CD4-positive, alpha-beta memory T cell (primary cell): ENCODE measurements around the gene TRIM8. TPM values are rescaled to one million over a fixed set of nuclear protein-coding genes. Genes with fewer than 3 reads are reported as not detected.
A peak's percentile ranks its signal among the peaks of the same experiment; 100 is the strongest.

ENCODE experiments used
- CTCF ChIA-PET: fragments of 350-600 bp; sonication (Branson Sonifier 250); formaldehyde crosslinking; loops from one replicate; lab custom pipeline; 2021; ENCODE audit warnings: inconsistent platforms; ENCODE audit not compliant: partially characterized antibody; lab: Charles Lee
- POLR2A ChIA-PET: fragments of 350-600 bp; sonication (Branson Sonifier 250); formaldehyde crosslinking; loops from one replicate; lab custom pipeline; 2021; ENCODE audit not compliant: partially characterized antibody; lab: Charles Lee
- DNase-seq, 5 donors: peaks; one replicate each; pipeline versions ENCODE4 v3.0.0 to v3.0.0-alpha.2; 2020 to 2022; ENCODE audit warnings: mixed read lengths in 1 of 5
- H3K27ac ChIP-seq: one replicate; pipeline ENCODE4 v1.7.0; 2013; ENCODE audit warnings: low read depth, low read length
- H3K27me3 ChIP-seq: 2 replicates; pipeline ENCODE4 v1.7.0; 2013; ENCODE audit warnings: mild to moderate bottlenecking, low read length, moderate library complexity; ENCODE audit not compliant: insufficient read depth
- H3K36me3 ChIP-seq: 2 replicates; pipeline ENCODE4 v1.7.0; 2013; ENCODE audit warnings: mild to moderate bottlenecking, low read length, moderate library complexity; ENCODE audit not compliant: insufficient read depth
- H3K4me1 ChIP-seq: 2 replicates; pipeline ENCODE4 v1.7.0; 2013; ENCODE audit warnings: mild to moderate bottlenecking, low read length, moderate library complexity; ENCODE audit not compliant: insufficient read depth
- H3K4me3 ChIP-seq, 2 donors: one replicate each; pipeline ENCODE4 v1.7.0; 2013; ENCODE audit warnings: low read length in 2 of 2, mild to moderate bottlenecking in 1 of 2
- H3K9me3 ChIP-seq, 2 donors: one replicate each; pipeline ENCODE4 v1.7.0; 2013; ENCODE audit warnings: low read length in 2 of 2, control low read depth in 1 of 2; ENCODE audit not compliant: control insufficient read depth in 1 of 2
- H3K27ac Mint-ChIP-seq, 7 donors: one replicate each; pipeline ENCODE4 v1.8.0; 2020 to 2021; ENCODE audit warnings: mixed read lengths in 7 of 7, mild to moderate bottlenecking in 6 of 7, inconsistent platforms in 3 of 7, moderate library complexity in 3 of 7
- H3K27me3 Mint-ChIP-seq, 2 donors: one replicate each; pipeline ENCODE4 v1.8.0; 2020 to 2021; ENCODE audit warnings: mixed read lengths in 2 of 2
- H3K36me3 Mint-ChIP-seq, 2 donors: one replicate each; pipeline ENCODE4 v1.8.0; 2020 to 2021; ENCODE audit warnings: mixed read lengths in 2 of 2, inconsistent platforms in 1 of 2, mild to moderate bottlenecking in 1 of 2
- H3K4me1 Mint-ChIP-seq, 4 donors: one replicate each; pipeline ENCODE4 v1.8.0; 2020 to 2021; ENCODE audit warnings: mixed read lengths in 4 of 4, mild to moderate bottlenecking in 1 of 4
- H3K4me3 Mint-ChIP-seq, 8 donors: one replicate each; pipeline ENCODE4 v1.8.0; 2020 to 2021; ENCODE audit warnings: mixed read lengths in 8 of 8, mild to moderate bottlenecking in 7 of 8, moderate library complexity in 6 of 8, inconsistent platforms in 3 of 8
- H3K9me3 Mint-ChIP-seq, 8 donors: one replicate each; pipeline ENCODE4 v1.8.0; 2020 to 2021; ENCODE audit warnings: mixed read lengths in 8 of 8, mild to moderate bottlenecking in 5 of 8, inconsistent platforms in 3 of 8, moderate library complexity in 1 of 8
- intact Hi-C: fragments of 100-400 bp; cut with micrococcal nuclease; formaldehyde crosslinking; loops from one replicate; pipeline ENCODE4 v1.15.1; 2023
- polyA plus RNA-seq, 2 donors: library from polyadenylated mRNA; unstranded; fragments of 300-500 nt; fragmentation: Illumina TruSeq; gene quantifications; one replicate each; pipeline ENCODE4 v1.2.3, GENCODE V29; 2021
- total RNA-seq, 2 experiments: library from RNA; stranded (reverse); gene quantifications; one replicate each; pipeline ENCODE4 v1.2.3, GENCODE V29; 2021

Gene TRIM8
- total and polyA plus RNA-seq, 4 experiments from 2014 or later = 33.0 to 71.6 (median 62.4) TPM

DNA sequence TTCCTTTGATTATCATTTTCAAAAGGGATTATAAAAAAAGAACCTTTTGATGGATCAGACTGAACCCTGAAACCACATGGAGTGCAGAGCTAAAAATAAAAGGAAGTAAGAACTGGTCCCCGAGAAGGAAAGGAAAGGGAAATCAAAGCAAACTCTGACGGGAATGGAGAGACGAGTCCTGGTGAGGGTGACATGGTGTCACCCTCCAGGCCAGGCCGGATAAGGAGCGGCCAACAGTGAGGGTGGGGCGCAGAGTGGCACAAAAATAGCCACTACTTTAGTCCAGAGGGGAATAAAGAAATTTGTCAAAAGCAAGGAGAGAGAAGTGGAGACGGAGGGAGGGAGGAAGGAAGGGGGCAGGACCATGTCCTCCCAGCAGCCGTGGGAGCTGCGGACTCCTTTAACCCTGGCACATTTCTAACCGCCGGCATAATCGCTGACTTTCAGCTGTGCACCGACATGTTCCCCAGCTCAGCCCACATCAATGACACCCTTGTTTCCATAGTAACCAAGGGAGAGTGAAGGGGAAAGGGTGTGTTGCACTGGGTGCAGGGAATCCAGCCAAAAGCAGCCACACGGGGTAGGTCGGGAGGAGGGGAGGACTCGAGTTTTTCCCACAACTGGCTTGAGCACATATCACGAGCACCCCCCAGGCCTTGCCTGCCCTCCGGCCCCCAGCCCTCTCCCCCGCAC lies 29.7 kb downstream of the TRIM8 start:
- peak; percentile 87 to 92 (median 88) for DNase-seq
- H3K27ac ChIP-seq = peak overlapping the region; percentile 57
- no peaks in the 10 kb centered on the region for H3K9me3 ChIP-seq
- peaks cover 60% of the 10 kb centered on the region for H3K4me1 ChIP-seq
- H3K27me3 ChIP-seq = no peaks in the 10 kb centered on the region
- CTCF ChIA-PET = interaction anchor here (1.2 to 4.2 kb wide), 9 partner anchors 9 to 171 kb away, joined by 3 to 44 read pairs (median 5); partner anchors contain the start of genes ACTR1A, ARL3, SFXN2 and TRIM8
- no peaks in the 10 kb centered on the region for H3K27me3 Mint-ChIP-seq
- peaks cover 0 to 2% (median 0%) of the 10 kb centered on the region in 8 donors for H3K9me3 Mint-ChIP-seq
- H3K4me3 Mint-ChIP-seq = peak overlapping the region; percentile 76 to 93 (median 82)
- POLR2A ChIA-PET = interaction anchor here (0.8 to 13.6 kb wide), 8 partner anchors 20 to 171 kb away, joined by 3 to 431 read pairs (median 4); partner anchors contain the start of genes ACTR1A, ARL3, SFXN2 and TRIM8
- no peaks in the 10 kb centered on the region for H3K36me3 Mint-ChIP-seq
- H3K27ac Mint-ChIP-seq = peak overlapping the region; percentile 86 to 98 (median 94)
- peaks cover 28 to 73% (median 46%) of the 10 kb centered on the region in 4 donors for H3K4me1 Mint-ChIP-seq
- H3K4me3 ChIP-seq = peak overlapping the region; percentile 49 to 52
- H3K36me3 ChIP-seq = no peaks in the 10 kb centered on the region
- intact Hi-C loops = loop anchor here (1.0 kb wide), 5 partner anchors 13 to 171 kb away; partner anchors contain the start of genes ARL3, SFXN2 and SUFU

GRCh38 chr10:102674566-102674965 lies 30.3 kb downstream of the TRIM8 start:
- Histone ChIP-seq H3K4me3 (peak overlapping the region; percentile 49 to 52), H3K4me1 (peaks cover 54% of the 10 kb centered on the region), H3K36me3 (no peaks in the 10 kb centered on the region), H3K9me3 (no peaks in the 10 kb centered on the region), H3K27ac (peak overlapping the region; percentile 57), H3K27me3 (no peaks in the 10 kb centered on the region)
- peaks cover 0 to 2% (median 0%) of the 10 kb centered on the region in 8 donors for H3K9me3 Mint-ChIP-seq
- H3K4me3 Mint-ChIP-seq = peak overlapping the region; percentile 76 to 93 (median 82)
- ChIA-PET POLR2A (interaction anchor here (0.8 to 13.6 kb wide), 7 partner anchors 20 to 172 kb away, joined by 3 to 431 read pairs (median 4); partner anchors contain the start of genes ACTR1A, ARL3, SFXN2 and TRIM8), CTCF (interaction anchor here (1.1 to 4.2 kb wide), 10 partner anchors 9 to 172 kb away, joined by 3 to 44 read pairs (median 5); partner anchors contain the start of genes ACTR1A, ARL3, SFXN2 and TRIM8)
- DNase-seq = peak in 1 of 5 donors; percentile 49
- H3K27me3 Mint-ChIP-seq = no peaks in the 10 kb centered on the region
- H3K4me1 Mint-ChIP-seq = peaks cover 28 to 67% (median 45%) of the 10 kb centered on the region in 4 donors
- peak overlapping the region; percentile 86 to 98 (median 94) for H3K27ac Mint-ChIP-seq
- intact Hi-C loops = loop anchor here (1.0 kb wide), 5 partner anchors 13 to 171 kb away; partner anchors contain the start of genes ARL3, SFXN2 and SUFU
- H3K36me3 Mint-ChIP-seq = no peaks in the 10 kb centered on the region

DNA sequence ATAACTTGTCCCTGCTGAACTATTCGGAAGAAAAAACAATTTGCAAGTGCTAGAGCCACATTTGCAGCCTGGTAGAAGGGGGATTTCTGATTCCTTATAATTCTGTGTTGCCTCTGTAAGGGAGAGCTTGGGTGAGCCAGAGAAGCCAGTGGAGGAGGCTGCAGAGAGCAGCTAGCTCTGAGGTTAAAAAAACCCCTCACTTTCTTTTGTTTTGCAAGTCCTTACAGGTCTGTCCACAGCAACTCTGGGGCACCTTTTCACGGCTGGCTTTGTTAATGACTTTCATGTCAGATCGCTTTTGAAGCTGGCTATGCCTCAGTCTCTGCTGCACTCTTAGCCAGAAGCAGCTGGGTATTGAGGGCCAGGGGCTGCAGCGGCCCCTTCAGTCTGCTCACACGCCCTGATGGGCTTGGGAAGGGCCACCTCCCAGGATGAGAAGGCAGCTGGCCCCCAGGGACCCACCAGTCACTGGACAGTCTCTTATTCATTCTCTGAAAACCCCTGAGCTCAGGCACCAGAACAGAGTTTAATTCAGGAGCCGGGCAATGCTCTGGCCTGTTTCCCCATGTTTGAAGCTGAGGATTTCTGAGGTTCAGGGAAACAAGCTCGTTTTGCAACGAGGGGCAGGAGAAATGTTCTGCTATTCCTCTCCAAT lies 30.9 kb downstream of the TRIM8 start:
- no peak overlapping the region for H3K4me3 ChIP-seq
- no peak for DNase-seq
- Mint-ChIP-seq H3K9me3 (peaks cover 0 to 2% (median 0%) of the 10 kb centered on the region in 8 donors), H3K27ac (peak overlapping the region; percentile 86 to 98 (median 94)), H3K4me1 (peaks cover 28 to 61% (median 43%) of the 10 kb centered on the region in 4 donors), H3K4me3 (peak overlapping the region; percentile 76 to 93 (median 82)), H3K36me3 (no peaks in the 10 kb centered on the region), H3K27me3 (no peaks in the 10 kb centered on the region)
- peaks cover 48% of the 10 kb centered on the region for H3K4me1 ChIP-seq
- POLR2A ChIA-PET = interaction anchor here (0.7 to 13.6 kb wide), 7 partner anchors 15 to 173 kb away, joined by 3 to 431 read pairs (median 4); partner anchors contain the start of genes ACTR1A, ARL3, SFXN2 and TRIM8
- H3K36me3 ChIP-seq = no peaks in the 10 kb centered on the region
- H3K27me3 ChIP-seq = no peaks in the 10 kb centered on the region
- H3K27ac ChIP-seq = peak overlapping the region; percentile 57
- intact Hi-C loops = no loop called here
- CTCF ChIA-PET = interaction anchor here (0.7 to 4.2 kb wide), 12 partner anchors 10 to 173 kb away, joined by 3 to 44 read pairs (median 4); partner anchors contain the start of genes ACTR1A, ARL3, SFXN2 and TRIM8
- no peaks in the 10 kb centered on the region for H3K9me3 ChIP-seq

DNA sequence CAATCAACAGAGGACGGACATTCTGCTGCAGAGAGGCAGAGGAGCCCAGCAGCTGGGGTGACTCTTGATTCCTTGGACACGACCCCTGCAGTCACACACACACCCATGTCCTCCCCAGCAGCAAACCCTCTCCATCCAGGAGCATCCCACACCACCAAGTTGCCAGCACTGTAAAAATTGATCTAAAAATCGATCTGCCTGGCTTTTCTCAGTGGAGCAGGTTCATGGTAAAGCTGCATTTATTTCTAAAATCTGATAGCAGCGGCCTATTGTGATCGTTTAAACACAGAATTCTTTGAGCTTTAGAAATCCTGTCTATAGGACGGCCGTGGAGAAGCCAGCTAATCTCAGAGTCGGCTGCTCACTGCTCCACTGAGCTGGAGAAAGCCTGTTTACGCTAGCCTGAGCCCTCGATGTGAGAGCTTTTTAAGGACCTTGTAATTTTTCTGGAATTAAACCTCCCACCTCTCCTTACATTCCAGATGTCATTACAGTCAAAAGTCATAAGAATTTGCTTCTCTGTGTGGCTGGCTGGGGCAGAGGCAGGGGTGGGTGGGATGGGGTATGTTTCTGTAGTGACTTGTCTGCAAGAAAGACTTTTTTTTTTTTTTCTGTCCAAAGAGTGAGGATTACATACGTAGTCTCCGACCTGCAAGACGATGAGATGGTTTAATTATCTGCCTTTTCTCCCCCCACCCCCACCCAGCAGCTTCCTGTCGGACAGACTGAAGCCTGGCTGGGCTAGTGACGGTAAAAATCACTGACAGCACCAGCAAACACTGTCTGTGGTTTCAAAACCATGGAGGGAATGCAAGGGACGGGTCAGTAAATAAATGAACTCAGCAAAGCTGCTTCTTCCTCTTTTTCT lies 31.6 kb downstream of the TRIM8 start:
- ChIA-PET POLR2A (interaction anchor here (0.7 to 13.6 kb wide), 6 partner anchors 14 to 67 kb away, joined by 3 to 431 read pairs (median 18); partner anchors contain the start of genes ARL3, SFXN2 and TRIM8), CTCF (interaction anchor here (0.7 to 4.2 kb wide), 12 partner anchors 11 to 173 kb away, joined by 3 to 44 read pairs (median 3); partner anchors contain the start of genes ACTR1A, ARL3, SFXN2 and TRIM8)
- H3K9me3 ChIP-seq = no peaks in the 10 kb centered on the region
- no peak for DNase-seq
- peaks cover 46% of the 10 kb centered on the region for H3K4me1 ChIP-seq
- intact Hi-C loops = no loop called here
- H3K4me3 ChIP-seq = no peak overlapping the region
- H3K27me3 ChIP-seq = no peaks in the 10 kb centered on the region
- H3K36me3 ChIP-seq = no peaks in the 10 kb centered on the region
- H3K9me3 Mint-ChIP-seq = peaks cover 0 to 2% (median 0%) of the 10 kb centered on the region in 8 donors
- H3K4me1 Mint-ChIP-seq = peaks cover 29 to 59% (median 45%) of the 10 kb centered on the region in 4 donors
- peak overlapping the region in 6 of 8 donors; percentile 21 to 92 (median 60) for H3K4me3 Mint-ChIP-seq
- no peaks in the 10 kb centered on the region for H3K27me3 Mint-ChIP-seq
- H3K36me3 Mint-ChIP-seq = no peaks in the 10 kb centered on the region
- peak overlapping the region; percentile 86 to 98 (median 94) for H3K27ac Mint-ChIP-seq
- peak overlapping the region; percentile 57 for H3K27ac ChIP-seq

DNA sequence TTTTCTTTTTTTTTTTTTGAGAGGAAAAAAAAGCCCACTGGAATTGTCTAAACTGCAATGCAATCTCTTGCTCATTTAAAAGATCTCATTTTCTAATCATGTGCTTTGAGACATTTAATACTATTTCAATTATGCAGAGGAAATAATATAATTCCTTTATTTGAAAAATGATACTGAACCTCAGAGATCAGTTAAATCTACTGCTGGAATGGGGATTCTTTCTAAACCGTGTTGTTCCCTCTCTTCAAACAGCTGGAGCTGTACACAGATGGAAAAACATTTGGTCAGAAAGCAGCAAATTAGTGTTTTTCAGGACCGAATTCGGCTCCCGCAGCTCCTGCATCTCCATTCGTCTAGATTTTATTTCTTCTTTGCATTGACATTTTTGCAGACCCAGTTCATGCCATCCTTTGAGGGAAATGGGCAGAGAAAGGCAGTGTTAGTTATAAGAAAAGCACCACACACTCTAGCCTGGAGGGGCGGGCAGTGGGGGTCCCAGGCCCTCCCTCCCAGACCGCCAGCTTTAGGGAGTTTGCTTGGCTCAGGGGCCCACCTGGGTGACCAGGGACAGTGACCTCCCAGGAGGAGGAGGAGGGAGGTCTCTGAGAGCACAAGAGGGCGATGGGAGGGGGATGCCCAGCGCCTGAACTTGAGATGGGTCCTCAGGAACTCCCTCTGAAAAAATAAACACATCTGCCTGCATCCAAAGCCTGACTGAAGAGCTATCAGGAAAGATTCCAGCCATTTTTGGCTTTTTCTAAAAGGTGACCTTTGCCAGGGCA lies 32.4 kb downstream of the TRIM8 start:
- peaks cover 29 to 63% (median 48%) of the 10 kb centered on the region in 4 donors for H3K4me1 Mint-ChIP-seq
- Histone ChIP-seq H3K36me3 (no peaks in the 10 kb centered on the region), H3K9me3 (no peaks in the 10 kb centered on the region), H3K27ac (no peak overlapping the region), H3K27me3 (no peaks in the 10 kb centered on the region), H3K4me1 (peaks cover 48% of the 10 kb centered on the region), H3K4me3 (no peak overlapping the region)
- POLR2A ChIA-PET = interaction anchor here (1.0 to 13.6 kb wide), 4 partner anchors 22 to 66 kb away, joined by 3 to 431 read pairs (median 40); partner anchors contain the start of genes ARL3, SFXN2 and TRIM8
- H3K4me3 Mint-ChIP-seq = peak overlapping the region in 2 of 8 donors; percentile 29 to 31
- no peaks in the 10 kb centered on the region for H3K27me3 Mint-ChIP-seq
- CTCF ChIA-PET = interaction anchor here (0.7 to 4.2 kb wide), 10 partner anchors 14 to 809 kb away, joined by 3 to 44 read pairs (median 3); partner anchors contain the start of genes ARL3, SFXN2, TRIM8 and WBP1L
- intact Hi-C loops = no loop called here
- no peak for DNase-seq
- H3K9me3 Mint-ChIP-seq = peaks cover 0 to 2% (median 0%) of the 10 kb centered on the region in 8 donors
- no peaks in the 10 kb centered on the region for H3K36me3 Mint-ChIP-seq
- H3K27ac Mint-ChIP-seq = peak overlapping the region in 6 of 7 donors; percentile 22 to 98 (median 63)
